IMR-90 (cell line): ENCODE results near the gene CD72. TPM values are rescaled to one million over a fixed set of nuclear protein-coding genes. Genes with fewer than 3 reads are reported as not detected.

Experiments used
- ATAC-seq: fragments of 200-7000 bp; cut with Tn5 transposase; 2 replicates; pipeline ENCODE4 v1.9.1; 2020; ENCODE audit warnings: low read depth, mild to moderate bottlenecking, moderate library complexity
- BruUV-seq: library from RNA; stranded (reverse); fragments of 400-500 nt; replicated peaks from 2 replicates; lab custom pipeline; 2021; lab: Mats Ljungman, UMichigan
- CTCF ChIA-PET: fragments of 300-600 bp; formaldehyde crosslinking; extraction: SDS; loops from one replicate; lab custom pipeline; 2021; ENCODE audit warnings: antibody characterized with exemption; lab: Yijun Ruan, JAX
- POLR2A ChIA-PET: fragments of 300-600 bp; sonication (Branson Sonifier 250); formaldehyde crosslinking; loops from one replicate; lab custom pipeline; 2022; ENCODE audit warnings: antibody characterized with exemption; ENCODE audit not compliant: unreplicated experiment; lab: Charles Lee
- DNase-seq: peaks from one replicate; pipeline ENCODE4 v3.0.0; 2013
- H2AFZ ChIP-seq: replicated peaks from 2 replicates; pipeline ENCODE3; 2013; ENCODE audit warnings: low read length, mild to moderate bottlenecking; ENCODE audit not compliant: poor library complexity
- H2AK5ac ChIP-seq: 2 replicates; pipeline ENCODE4 v1.6.1; 2013; ENCODE audit warnings: low read depth, low read length, inconsistent platforms
- H2AK9ac ChIP-seq: replicated peaks from 2 replicates; pipeline ENCODE3; 2013; ENCODE audit warnings: mild to moderate bottlenecking, low read depth, low read length, moderate library complexity; ENCODE audit not compliant: poor library complexity
- H2BK120ac ChIP-seq: 2 replicates; pipeline ENCODE4 v1.6.1; 2013; ENCODE audit warnings: low read depth, low read length, inconsistent platforms
- H2BK15ac ChIP-seq: 3 replicates; pipeline ENCODE4 v1.6.1; 2013; ENCODE audit warnings: low read depth, low read length, inconsistent platforms
- H2BK20ac ChIP-seq: 2 replicates; pipeline ENCODE4 v1.6.1; 2013; ENCODE audit warnings: low read depth, mild to moderate bottlenecking, inconsistent platforms, low read length, moderate library complexity
- H2BK5ac ChIP-seq: 2 replicates; pipeline ENCODE4 v1.6.1; 2013; ENCODE audit warnings: mild to moderate bottlenecking, low read depth, low read length, inconsistent platforms; ENCODE audit not compliant: poor library complexity, severe bottlenecking
- H3K14ac ChIP-seq: replicated peaks from 2 replicates; pipeline ENCODE4 v1.6.1; 2013; ENCODE audit warnings: low read depth, low read length, inconsistent platforms
- H3K18ac ChIP-seq: 2 replicates; pipeline ENCODE4 v1.6.1; 2013; ENCODE audit warnings: low read depth, low read length, control low read depth
- H3K23ac ChIP-seq: 2 replicates; pipeline ENCODE4 v1.6.1; 2013; ENCODE audit warnings: low read depth, low read length, inconsistent platforms
- H3K27ac ChIP-seq: 2 replicates; pipeline ENCODE4 v1.5.1; 2013; ENCODE audit warnings: mild to moderate bottlenecking, control low read depth, low read length; ENCODE audit not compliant: insufficient read depth
- H3K27me3 ChIP-seq: 2 replicates; pipeline ENCODE4 v1.6.1; 2013; ENCODE audit warnings: low read length; ENCODE audit not compliant: control insufficient read depth, insufficient read depth
- H3K36me3 ChIP-seq: 2 replicates; pipeline ENCODE4 v1.6.1; 2013; ENCODE audit warnings: low read length, mixed read lengths; ENCODE audit not compliant: control insufficient read depth, insufficient read depth
- H3K4ac ChIP-seq: 2 replicates; pipeline ENCODE4 v1.6.1; 2013; ENCODE audit warnings: low read depth, low read length, inconsistent platforms
- H3K4me1 ChIP-seq: 2 replicates; pipeline ENCODE4 v1.6.1; 2013; ENCODE audit warnings: low read length, mixed read lengths; ENCODE audit not compliant: control insufficient read depth, insufficient read depth
- H3K4me2 ChIP-seq: 2 replicates; pipeline ENCODE4 v1.6.1; 2013; ENCODE audit warnings: low read depth, mild to moderate bottlenecking, control low read depth, low read length, moderate library complexity
- H3K4me3 ChIP-seq: 2 replicates; pipeline ENCODE4 v1.5.1; 2013; ENCODE audit warnings: low read depth, mild to moderate bottlenecking, control low read depth, low read length, moderate library complexity; ENCODE audit not compliant: insufficient read depth
- H3K56ac ChIP-seq: 2 replicates; pipeline ENCODE4 v1.6.1; 2013; ENCODE audit warnings: low read length, inconsistent platforms; ENCODE audit not compliant: insufficient read depth; ENCODE audit errors: extremely low read depth
- H3K79me1 ChIP-seq, 2 experiments: 2 replicates each; pipeline ENCODE4 v1.6.1; 2013; ENCODE audit warnings: low read length in 2 of 2, inconsistent platforms in 1 of 2, low read depth in 1 of 2
- H3K9ac ChIP-seq: 2 replicates; pipeline ENCODE4 v1.6.1; 2013; ENCODE audit warnings: low read depth, low read length, control low read depth
- H3K9me1 ChIP-seq: 2 replicates; pipeline ENCODE4 v1.6.1; 2013; ENCODE audit warnings: low read length, inconsistent platforms; ENCODE audit not compliant: insufficient read depth
- H3K9me3 ChIP-seq: 2 replicates; pipeline ENCODE4 v1.6.1; 2013; ENCODE audit warnings: low read length; ENCODE audit not compliant: control insufficient read depth, insufficient read depth
- H4K20me1 ChIP-seq: 2 replicates; pipeline ENCODE4 v1.6.1; 2013; ENCODE audit warnings: low read length, inconsistent platforms; ENCODE audit not compliant: insufficient read depth
- H4K5ac ChIP-seq: 2 replicates; pipeline ENCODE4 v1.6.1; 2013; ENCODE audit warnings: mild to moderate bottlenecking, low read depth, low read length, control low read depth
- H4K8ac ChIP-seq, 2 experiments: 2 replicates each; pipeline ENCODE4 v1.6.1; 2013; ENCODE audit warnings: low read depth in 2 of 2, low read length in 2 of 2, control low read depth in 1 of 2, inconsistent platforms in 1 of 2
- H4K91ac ChIP-seq: 2 replicates; pipeline ENCODE4 v1.6.1; 2013; ENCODE audit warnings: low read depth, low read length, inconsistent platforms; ENCODE audit not compliant: insufficient read depth
- BHLHE40 ChIP-seq: fragments of 150-350 bp; IDR thresholded peaks from 2 replicates; pipeline ENCODE4 v1.6.1; 2016; ENCODE audit warnings: mild to moderate bottlenecking, low read depth, low read length
- CTCF ChIP-seq: conservative IDR thresholded peaks from 2 replicates; pipeline ENCODE4 v1.5.1; 2012; ENCODE audit warnings: mild to moderate bottlenecking, low read depth, low read length, improper control_type of control experiment
- MAFK ChIP-seq: IDR thresholded peaks from 2 replicates; pipeline ENCODE4 v1.6.1; 2012; ENCODE audit warnings: low read depth, low read length, improper control_type of control experiment
- MAZ ChIP-seq: IDR thresholded peaks from 2 replicates; pipeline ENCODE4 v1.6.1; 2012; ENCODE audit warnings: low read depth, mild to moderate bottlenecking, low read length, improper control_type of control experiment, moderate library complexity, borderline replicate concordance
- MXI1 ChIP-seq: IDR thresholded peaks from 2 replicates; pipeline ENCODE4 v1.6.1; 2012; ENCODE audit warnings: low read depth, mild to moderate bottlenecking, low read length, moderate library complexity, borderline replicate concordance
- NFE2L2 ChIP-seq: fragments of 150-350 bp; IDR thresholded peaks from 2 replicates; pipeline ENCODE4 v1.6.1; 2016; ENCODE audit warnings: low read depth, mild to moderate bottlenecking, low read length
- RAD21 ChIP-seq: IDR thresholded peaks from 2 replicates; pipeline ENCODE4 v1.6.1; 2012; ENCODE audit warnings: low read length, improper control_type of control experiment
- RCOR1 ChIP-seq: IDR thresholded peaks from 2 replicates; pipeline ENCODE4 v1.6.1; 2012; ENCODE audit warnings: mild to moderate bottlenecking, low read length, improper control_type of control experiment; ENCODE audit not compliant: insufficient replicate concordance
- RFX5 ChIP-seq: IDR thresholded peaks from 2 replicates; pipeline ENCODE4 v1.8.0; 2012; ENCODE audit warnings: low read depth, mild to moderate bottlenecking, low read length, moderate library complexity
- WGBS, 2 experiments: methylation state at CpG; one replicate each; pipeline versions ENCODE4 v1.1.5 to v1.1.7; 2013; ENCODE audit warnings: missing lambda C conversion rate in 2 of 2; ENCODE audit not compliant: insufficient read length in 1 of 2; ENCODE audit errors: extremely low coverage in 2 of 2; 5-methylcytosine and 5-hydroxymethylcytosine counted together
- dilution Hi-C: fragments of 300-500 bp; cut with HindIII; formaldehyde crosslinking; loops from one replicate; pipeline ENCODE4 v1.14.3; 2018; ENCODE audit warnings: low sequenced_read_pairs; ENCODE audit not compliant: unreplicated experiment
- in situ Hi-C: fragments of 300-500 bp; cut with MboI; formaldehyde crosslinking; loops from 3 replicates; pipeline ENCODE4 v1.14.3; 2019; ENCODE audit warnings: low sequenced_read_pairs, inconsistent platforms, mixed read lengths
- intact Hi-C: fragments of 100-400 bp; cut with micrococcal nuclease; formaldehyde crosslinking; loops from 2 replicates; pipeline ENCODE4 v1.10.0; 2022
- polyA plus RNA-seq, 3 experiments: library from polyadenylated mRNA; depleted of rRNA; stranded (reverse); fragments of >200 nt; gene quantifications; 2 replicates each; pipeline ENCODE4 v1.2.3, GENCODE V29; 2012; ENCODE audit warnings: low replicate concordance in 1 of 3
- total RNA-seq: library from RNA; depleted of rRNA; stranded (reverse); fragments of >200 nt; gene quantifications from 2 replicates; pipeline ENCODE4 v1.2.3, GENCODE V29; 2012

Gene CD72
- total and polyA plus RNA-seq, 2 of the 4 experiments (the other 2 are of a cell fraction), result 0.36 to 0.58 TPM

- intact Hi-C loops, result loop anchor here (5.0 to 10.0 kb wide), 4 partner anchors 35 to 172 kb away; partner anchors contain the start of genes HINT2 and SPAG8
- peak overlapping the region; percentile 30; the same call in 1 of the 3 replicates for H2BK15ac ChIP-seq
- peak overlapping the region; percentile 53 for H2AK9ac ChIP-seq
- peak overlapping the region; percentile 40 for H2BK20ac ChIP-seq
- peak overlapping the region; percentile 60 for H3K27ac ChIP-seq
- H3K79me1 ChIP-seq, result peaks cover 12 to 32% of the 10 kb centered on the region in 2 experiments; a peak in 3 of 4 replicates
- H3K9me1 ChIP-seq, result peaks cover 5% of the 10 kb centered on the region
- H3K23ac ChIP-seq, result peak overlapping the region; percentile 74
- peak overlapping the region; percentile 30 for H3K9ac ChIP-seq
- no peaks in the 10 kb centered on the region for H3K27me3 ChIP-seq
- BruUV-seq, result no TSS peak
- peak overlapping the region; percentile 41; the same call in 1 of the 2 replicates for H4K91ac ChIP-seq
- peak overlapping the region; percentile 34 for H2BK120ac ChIP-seq
- no peak for DNase-seq
- peak overlapping the region; percentile 69 for H3K14ac ChIP-seq
- in situ Hi-C loops, result loop anchor here (10.0 kb wide), 1 partner anchor 152 kb away; no protein-coding TSS in a partner anchor
- peak overlapping the region; percentile 32 for H3K4me3 ChIP-seq
- 40% methylated on average over 10 of the region's 25 CpGs; no CpG with 5 or more reads in 1 of the 2 experiments for WGBS, 2 experiments
- H2BK5ac ChIP-seq, result peak overlapping the region; percentile 66
- POLR2A ChIA-PET, result interaction anchor here (0.8 to 1.3 kb wide), 3 partner anchors 29 to 71 kb away, joined by 6 to 7 read pairs (median 6); no protein-coding TSS in a partner anchor
- peak overlapping the region; percentile 70 for H3K4me2 ChIP-seq
- H4K20me1 ChIP-seq, result peaks cover 3% of the 10 kb centered on the region; the same call in 1 of the 2 replicates
- dilution Hi-C loops, result no loop called here
- H3K4me1 ChIP-seq, result peaks cover 14% of the 10 kb centered on the region
- H3K18ac ChIP-seq, result peak overlapping the region; percentile 84; the same call in 1 of the 2 replicates
- peak overlapping the region; percentile 87 for H4K5ac ChIP-seq
- TF ChIP-seq RFX5 (no peak), MAZ (no peak), BHLHE40 (no peak), NFE2L2 (no peak), RCOR1 (peak; percentile 25), MAFK (no peak), CTCF (no peak), MXI1 (no peak), RAD21 (no peak)
- peak overlapping the region; percentile 87 for H2AFZ ChIP-seq
- H4K8ac ChIP-seq, result peak overlapping the region; percentile 14 to 86; a peak in 3 of 4 replicates
- peak; percentile 2 for ATAC-seq
- no peaks in the 10 kb centered on the region for H3K9me3 ChIP-seq
- H3K36me3 ChIP-seq, result peaks cover 11% of the 10 kb centered on the region
- no peak overlapping the region for H3K56ac ChIP-seq
- CTCF ChIA-PET, result interaction anchor here (1.2 to 3.1 kb wide), 4 partner anchors 8 to 75 kb away, joined by 3 to 19 read pairs (median 8); partner anchors contain the start of genes CREB3 and TLN1
- peak overlapping the region; percentile 55 for H3K4ac ChIP-seq
- peak overlapping the region; percentile 57 for H2AK5ac ChIP-seq
Observed at GRCh38 chr9:35656831-35657545, 38.8 kb upstream of the CD72 start.
